22Rv1 (cell line): Measurements from ENCODE around the gene STK33.

Source experiments
- H3K27ac ChIP-seq: fragments of 450-650 bp; 2 replicates; pipeline ENCODE4 v1.5.1; 2017
- ZFX ChIP-seq: fragments of 450-650 bp; IDR thresholded peaks from 2 replicates; pipeline ENCODE4 v1.6.1; 2017; ENCODE audit warnings: antibody characterized with exemption, borderline replicate concordance
- TF ChIP-seq, protein P1 (sequence below): fragments of 450-650 bp; IDR thresholded peaks from 2 replicates; pipeline ENCODE4 v1.5.1; 2017; ENCODE audit warnings: mild to moderate bottlenecking

Gene STK33

DNA sequence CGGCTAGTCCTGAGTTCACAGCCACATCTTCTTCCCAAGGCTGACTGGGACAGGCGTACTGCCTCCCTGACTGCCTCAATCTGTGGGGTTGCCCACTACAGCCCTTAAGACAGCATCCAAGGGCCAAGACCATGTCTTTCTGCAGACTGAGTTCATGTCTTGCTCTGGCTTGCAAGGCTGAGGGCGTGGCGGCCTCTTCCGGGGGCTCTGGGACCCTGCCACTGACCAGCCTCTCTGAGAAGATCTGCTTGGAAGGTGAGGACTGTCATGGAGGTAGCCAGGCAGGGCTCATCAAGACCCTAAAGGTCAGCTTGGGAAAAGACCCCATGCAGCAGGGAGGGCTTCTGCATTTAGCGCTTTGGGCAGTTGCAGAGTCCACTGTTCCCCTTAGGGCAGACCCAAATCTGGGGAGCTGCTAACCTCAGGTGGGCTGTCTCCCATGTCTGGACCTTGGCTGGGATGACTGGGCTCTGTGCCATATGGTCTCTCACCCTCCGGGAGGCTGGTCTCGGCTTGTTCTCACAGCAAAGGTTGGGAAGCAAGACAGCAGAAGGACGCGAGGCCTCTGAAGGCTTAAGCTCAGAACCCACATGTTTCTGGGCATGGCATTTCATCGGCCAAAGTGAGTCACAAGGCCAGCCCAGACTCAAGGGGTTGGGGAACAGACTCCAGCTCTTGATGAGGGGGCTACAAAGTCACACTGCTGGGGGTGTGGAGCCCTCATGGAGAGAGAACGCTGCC, 221.2 kb downstream of the STK33 start:
- TF ChIP-seq, protein P1, sequence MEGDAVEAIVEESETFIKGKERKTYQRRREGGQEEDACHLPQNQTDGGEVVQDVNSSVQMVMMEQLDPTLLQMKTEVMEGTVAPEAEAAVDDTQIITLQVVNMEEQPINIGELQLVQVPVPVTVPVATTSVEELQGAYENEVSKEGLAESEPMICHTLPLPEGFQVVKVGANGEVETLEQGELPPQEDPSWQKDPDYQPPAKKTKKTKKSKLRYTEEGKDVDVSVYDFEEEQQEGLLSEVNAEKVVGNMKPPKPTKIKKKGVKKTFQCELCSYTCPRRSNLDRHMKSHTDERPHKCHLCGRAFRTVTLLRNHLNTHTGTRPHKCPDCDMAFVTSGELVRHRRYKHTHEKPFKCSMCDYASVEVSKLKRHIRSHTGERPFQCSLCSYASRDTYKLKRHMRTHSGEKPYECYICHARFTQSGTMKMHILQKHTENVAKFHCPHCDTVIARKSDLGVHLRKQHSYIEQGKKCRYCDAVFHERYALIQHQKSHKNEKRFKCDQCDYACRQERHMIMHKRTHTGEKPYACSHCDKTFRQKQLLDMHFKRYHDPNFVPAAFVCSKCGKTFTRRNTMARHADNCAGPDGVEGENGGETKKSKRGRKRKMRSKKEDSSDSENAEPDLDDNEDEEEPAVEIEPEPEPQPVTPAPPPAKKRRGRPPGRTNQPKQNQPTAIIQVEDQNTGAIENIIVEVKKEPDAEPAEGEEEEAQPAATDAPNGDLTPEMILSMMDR = no peak
- no peak for TF ChIP-seq ZFX
- H3K27ac ChIP-seq = no peak overlapping the region

- TF ChIP-seq, protein P1 = no peak
- no peak for TF ChIP-seq ZFX
- no peak overlapping the region for H3K27ac ChIP-seq
These were observed 222.5 kb downstream of the STK33 start for GRCh38 chr11:8371516-8371884.

DNA sequence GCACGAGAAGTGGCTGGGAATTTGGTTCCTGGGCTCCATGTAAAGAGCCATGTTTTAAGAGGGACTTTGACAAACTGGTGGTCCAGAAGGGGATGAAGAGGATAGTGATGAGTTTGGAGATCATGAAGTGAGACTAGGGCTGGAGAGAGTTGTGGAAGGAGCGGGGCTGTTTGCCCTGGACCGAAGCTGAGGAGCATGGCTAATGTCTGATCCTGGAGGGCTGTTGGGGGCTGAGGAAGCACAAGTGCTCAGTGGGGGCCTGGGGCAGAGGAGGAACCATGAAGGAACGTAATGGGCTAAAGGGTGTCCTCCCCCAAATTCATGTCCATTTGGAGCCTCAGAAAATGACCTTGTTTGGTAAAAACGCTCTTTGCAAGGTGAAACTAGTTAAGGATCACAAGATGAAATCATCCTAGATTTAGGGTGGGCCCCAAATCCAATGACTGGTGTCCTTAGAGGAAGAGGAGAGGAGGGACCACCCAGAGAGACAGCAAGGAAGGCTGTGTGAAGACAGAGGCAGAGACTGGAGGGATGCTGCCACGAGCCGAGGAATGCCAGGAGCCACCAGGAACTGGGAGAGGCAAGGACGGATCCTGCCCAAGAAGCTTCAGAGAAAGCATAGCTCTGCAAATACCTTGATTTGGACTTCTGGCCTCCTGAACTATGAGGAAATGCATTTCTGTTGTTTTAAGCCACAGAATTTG, 223.1 kb downstream of the STK33 start:
- no peak overlapping the region for H3K27ac ChIP-seq
- TF ChIP-seq ZFX = no peak
- TF ChIP-seq, protein P1 = no peak

DNA sequence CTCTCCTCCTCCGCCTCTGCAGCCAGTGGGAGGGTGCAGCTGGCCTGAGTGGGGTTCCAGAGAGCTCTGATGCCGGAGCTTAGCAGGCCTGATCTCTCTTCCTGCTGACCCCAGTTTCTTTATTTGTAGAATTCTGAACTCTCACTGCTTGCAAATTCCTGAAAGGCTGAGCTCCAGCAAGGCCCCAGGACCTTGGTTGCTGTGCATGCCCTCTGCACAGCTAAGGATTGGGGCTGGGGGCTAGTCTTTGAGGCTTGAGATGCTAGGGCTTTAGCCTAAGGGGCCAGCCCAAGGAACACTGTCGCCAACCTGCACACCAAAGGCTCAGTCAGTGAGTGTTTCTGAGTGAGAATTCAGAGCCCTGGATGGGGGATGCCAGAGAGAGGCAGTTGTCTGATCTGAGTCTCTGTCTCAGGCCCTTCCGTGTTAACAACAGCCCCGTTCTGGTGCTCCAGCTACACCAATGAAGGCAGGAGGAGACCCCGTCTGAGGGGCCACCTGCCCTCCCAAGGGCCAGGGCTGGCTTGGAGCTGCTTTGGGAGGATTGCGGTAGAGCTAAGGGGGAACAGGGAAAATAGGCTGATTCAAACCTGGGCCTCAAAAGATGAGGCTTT, 224.3 kb downstream of the STK33 start:
- no peak overlapping the region for H3K27ac ChIP-seq
- TF ChIP-seq, protein P1 = no peak
- no peak for TF ChIP-seq ZFX

GRCh38 chr11:8368772-8369171, 225.3 kb downstream of the STK33 start:
- TF ChIP-seq ZFX = no peak
- TF ChIP-seq, protein P1 = no peak
- H3K27ac ChIP-seq = no peak overlapping the region

- H3K27ac ChIP-seq = no peak overlapping the region
- TF ChIP-seq, protein P1 = no peak
- no peak for TF ChIP-seq ZFX
These were observed 225.8 kb downstream of the STK33 start for GRCh38 chr11:8368194-8368593.

GRCh38 chr11:8366316-8366715, 227.7 kb downstream of the STK33 start:
- no peak for TF ChIP-seq ZFX
- TF ChIP-seq, protein P1 = no peak
- H3K27ac ChIP-seq = no peak overlapping the region
